ENCODE results near the gene LIPG. TPM values are rescaled to one million over a fixed set of nuclear protein-coding genes. Genes with fewer than 3 reads are reported as not detected.

The LIPG gene
- polyA plus RNA-seq, 1 donor from 2014 or later, result 0.85 TPM

DNA sequence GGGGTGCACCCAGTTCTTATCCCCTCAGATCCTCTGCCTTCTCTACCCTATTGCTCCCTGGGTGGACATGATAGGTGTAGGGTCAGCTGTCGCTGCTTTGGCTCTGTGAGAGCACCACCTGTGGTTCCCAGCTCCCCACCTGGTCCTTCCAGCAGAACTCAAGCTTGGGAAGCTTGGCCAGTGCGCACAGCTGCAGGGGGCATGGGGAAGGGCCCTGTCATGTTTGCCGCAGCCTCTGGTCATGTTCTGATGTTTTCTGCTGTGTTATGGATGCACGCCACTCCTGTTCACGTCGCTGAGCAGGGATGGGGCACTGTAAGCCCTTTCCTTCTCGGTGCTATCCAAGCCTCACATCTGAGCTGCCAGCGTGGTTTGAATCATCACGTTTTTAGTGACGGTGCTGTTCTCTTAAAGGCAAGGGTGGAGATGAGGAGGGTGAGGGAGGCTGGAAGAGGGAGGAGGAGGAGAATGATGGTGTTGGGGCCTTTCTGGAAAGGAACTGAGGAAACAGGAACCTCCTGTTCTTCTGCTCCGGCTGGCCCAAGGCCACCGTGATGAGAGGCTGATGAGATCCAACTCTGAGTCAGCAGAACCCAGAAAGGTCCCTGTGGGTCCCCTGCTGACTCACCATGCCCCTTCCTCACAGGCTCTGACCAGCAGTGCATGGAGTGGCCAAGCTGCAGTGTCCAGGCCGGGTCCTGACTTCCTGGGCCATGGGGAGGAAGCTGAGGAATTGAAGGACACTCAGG is 78.0 kb downstream of the LIPG start:
- Histone ChIP-seq H3F3A (ENCODE audit: insufficient read depth, low read length, poor library complexity, severe bottlenecking) (no peaks in the 10 kb centered on the region), H3K4me3 (ENCODE audit: low read length) (no peak overlapping the region), H3K9me2 (ENCODE audit: insufficient read depth, low read length) (no peaks in the 10 kb centered on the region), H3K36me3 (ENCODE audit: insufficient read depth, low read length) (no peaks in the 10 kb centered on the region), H3K27me3 (ENCODE audit: insufficient read depth, low read depth, low read length) (no peaks in the 10 kb centered on the region), H3K9ac (ENCODE audit: low read length) (no peak overlapping the region), H3K27ac (ENCODE audit: low read length) (no peak overlapping the region), H3K4me2 (ENCODE audit: low read length) (no peak overlapping the region), H4K20me1 (ENCODE audit: insufficient read depth) (no peaks in the 10 kb centered on the region), H2AFZ (ENCODE audit: low read depth, low read length) (no peak overlapping the region), H3K79me2 (replicated peaks; ENCODE audit: insufficient read depth, low read length) (no peaks in the 10 kb centered on the region), H3K9me3 (ENCODE audit: low read length) (no peaks in the 10 kb centered on the region)
- TF ChIP-seq, protein P1, sequence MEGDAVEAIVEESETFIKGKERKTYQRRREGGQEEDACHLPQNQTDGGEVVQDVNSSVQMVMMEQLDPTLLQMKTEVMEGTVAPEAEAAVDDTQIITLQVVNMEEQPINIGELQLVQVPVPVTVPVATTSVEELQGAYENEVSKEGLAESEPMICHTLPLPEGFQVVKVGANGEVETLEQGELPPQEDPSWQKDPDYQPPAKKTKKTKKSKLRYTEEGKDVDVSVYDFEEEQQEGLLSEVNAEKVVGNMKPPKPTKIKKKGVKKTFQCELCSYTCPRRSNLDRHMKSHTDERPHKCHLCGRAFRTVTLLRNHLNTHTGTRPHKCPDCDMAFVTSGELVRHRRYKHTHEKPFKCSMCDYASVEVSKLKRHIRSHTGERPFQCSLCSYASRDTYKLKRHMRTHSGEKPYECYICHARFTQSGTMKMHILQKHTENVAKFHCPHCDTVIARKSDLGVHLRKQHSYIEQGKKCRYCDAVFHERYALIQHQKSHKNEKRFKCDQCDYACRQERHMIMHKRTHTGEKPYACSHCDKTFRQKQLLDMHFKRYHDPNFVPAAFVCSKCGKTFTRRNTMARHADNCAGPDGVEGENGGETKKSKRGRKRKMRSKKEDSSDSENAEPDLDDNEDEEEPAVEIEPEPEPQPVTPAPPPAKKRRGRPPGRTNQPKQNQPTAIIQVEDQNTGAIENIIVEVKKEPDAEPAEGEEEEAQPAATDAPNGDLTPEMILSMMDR (IDR thresholded peaks at IDR 0.05; ENCODE audit: poor library complexity, severe bottlenecking), result no peak

DNA sequence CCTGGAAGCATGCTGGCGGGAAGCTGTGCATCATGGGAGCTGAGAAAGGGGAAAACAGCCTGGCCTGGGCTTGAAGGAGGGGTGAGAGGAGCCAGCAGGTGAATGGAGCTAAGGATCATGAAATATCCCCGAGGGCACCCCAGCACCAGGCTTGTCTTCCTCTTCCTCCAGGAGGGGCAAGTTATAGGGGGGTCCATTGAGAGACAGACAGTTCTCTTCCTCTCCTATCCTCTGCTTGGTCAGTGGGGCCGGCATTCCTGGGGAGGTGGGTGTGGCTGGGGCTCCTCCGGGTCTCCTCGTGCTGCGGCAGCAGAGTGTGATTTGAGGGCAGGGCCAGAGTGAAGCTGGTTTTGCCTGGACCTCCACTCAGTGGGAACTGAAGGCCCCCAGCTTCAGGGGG is 78.9 kb downstream of the LIPG start:
- Histone ChIP-seq H3F3A (ENCODE audit: insufficient read depth, low read length, poor library complexity, severe bottlenecking) (no peaks in the 10 kb centered on the region), H3K4me3 (ENCODE audit: low read length) (no peak overlapping the region), H3K36me3 (ENCODE audit: insufficient read depth, low read length) (no peaks in the 10 kb centered on the region), H3K4me2 (ENCODE audit: low read length) (no peak overlapping the region), H3K9ac (ENCODE audit: low read length) (no peak overlapping the region), H3K9me3 (ENCODE audit: low read length) (no peaks in the 10 kb centered on the region), H3K27ac (ENCODE audit: low read length) (no peak overlapping the region), H3K27me3 (ENCODE audit: insufficient read depth, low read depth, low read length) (no peaks in the 10 kb centered on the region), H3K9me2 (ENCODE audit: insufficient read depth, low read length) (no peaks in the 10 kb centered on the region), H4K20me1 (ENCODE audit: insufficient read depth) (no peaks in the 10 kb centered on the region), H2AFZ (ENCODE audit: low read depth, low read length) (no peak overlapping the region), H3K79me2 (replicated peaks; ENCODE audit: insufficient read depth, low read length) (no peaks in the 10 kb centered on the region)
- no peak for TF ChIP-seq EP300 (conservative IDR thresholded peaks at IDR 0.05; ENCODE audit: poor library complexity, severe bottlenecking)
- TF ChIP-seq, protein P1 (IDR thresholded peaks at IDR 0.05; ENCODE audit: poor library complexity, severe bottlenecking), result no peak
- TF ChIP-seq RAD21 (conservative IDR thresholded peaks at IDR 0.05), result no peak
- TF ChIP-seq EZH2 (IDR thresholded peaks at IDR 0.05; ENCODE audit: borderline replicate concordance, insufficient read depth, low read length, poor library complexity, severe bottlenecking), result no peak
- no peak for TF ChIP-seq POLR2AphosphoS5 (IDR thresholded peaks at IDR 0.05)
- TF ChIP-seq, protein P2, sequence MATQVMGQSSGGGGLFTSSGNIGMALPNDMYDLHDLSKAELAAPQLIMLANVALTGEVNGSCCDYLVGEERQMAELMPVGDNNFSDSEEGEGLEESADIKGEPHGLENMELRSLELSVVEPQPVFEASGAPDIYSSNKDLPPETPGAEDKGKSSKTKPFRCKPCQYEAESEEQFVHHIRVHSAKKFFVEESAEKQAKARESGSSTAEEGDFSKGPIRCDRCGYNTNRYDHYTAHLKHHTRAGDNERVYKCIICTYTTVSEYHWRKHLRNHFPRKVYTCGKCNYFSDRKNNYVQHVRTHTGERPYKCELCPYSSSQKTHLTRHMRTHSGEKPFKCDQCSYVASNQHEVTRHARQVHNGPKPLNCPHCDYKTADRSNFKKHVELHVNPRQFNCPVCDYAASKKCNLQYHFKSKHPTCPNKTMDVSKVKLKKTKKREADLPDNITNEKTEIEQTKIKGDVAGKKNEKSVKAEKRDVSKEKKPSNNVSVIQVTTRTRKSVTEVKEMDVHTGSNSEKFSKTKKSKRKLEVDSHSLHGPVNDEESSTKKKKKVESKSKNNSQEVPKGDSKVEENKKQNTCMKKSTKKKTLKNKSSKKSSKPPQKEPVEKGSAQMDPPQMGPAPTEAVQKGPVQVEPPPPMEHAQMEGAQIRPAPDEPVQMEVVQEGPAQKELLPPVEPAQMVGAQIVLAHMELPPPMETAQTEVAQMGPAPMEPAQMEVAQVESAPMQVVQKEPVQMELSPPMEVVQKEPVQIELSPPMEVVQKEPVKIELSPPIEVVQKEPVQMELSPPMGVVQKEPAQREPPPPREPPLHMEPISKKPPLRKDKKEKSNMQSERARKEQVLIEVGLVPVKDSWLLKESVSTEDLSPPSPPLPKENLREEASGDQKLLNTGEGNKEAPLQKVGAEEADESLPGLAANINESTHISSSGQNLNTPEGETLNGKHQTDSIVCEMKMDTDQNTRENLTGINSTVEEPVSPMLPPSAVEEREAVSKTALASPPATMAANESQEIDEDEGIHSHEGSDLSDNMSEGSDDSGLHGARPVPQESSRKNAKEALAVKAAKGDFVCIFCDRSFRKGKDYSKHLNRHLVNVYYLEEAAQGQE (IDR thresholded peaks at IDR 0.05; ENCODE audit: borderline replicate concordance), result no peak
- TF ChIP-seq MXI1 (conservative IDR thresholded peaks at IDR 0.05; ENCODE audit: poor library complexity, severe bottlenecking), result no peak
- TF ChIP-seq SMC3 (conservative IDR thresholded peaks at IDR 0.05; ENCODE audit: poor library complexity), result no peak
- TF ChIP-seq TAF1 (IDR thresholded peaks at IDR 0.05; ENCODE audit: low read depth), result no peak
